Subcutaneous abdominal adipose tissue (tissue), 5 donors: ENCODE results near the gene FDPS.
"Not testable (repeated sequence)": the region's sequence is repeated elsewhere in the genome, so short reads cannot be mapped to it uniquely, and the experiment has no call there.

ENCODE experiments used
- H3K27ac ChIP-seq: one replicate; pipeline ENCODE4 v1.7.0; 2013; ENCODE audit warnings: low read depth, mild to moderate bottlenecking, inconsistent platforms, low read length, moderate library complexity
- H3K27me3 ChIP-seq, 5 donors: one replicate each; pipeline ENCODE4 v1.7.0; 2013; ENCODE audit warnings: low read length in 5 of 5, inconsistent platforms in 1 of 5; ENCODE audit not compliant: control insufficient read depth in 5 of 5, insufficient read depth in 4 of 5
- H3K36me3 ChIP-seq, 5 donors: one replicate each; pipeline ENCODE4 v1.7.0; 2013; ENCODE audit warnings: low read length in 5 of 5; ENCODE audit not compliant: control insufficient read depth in 5 of 5, insufficient read depth in 5 of 5
- H3K4me1 ChIP-seq, 5 donors: one replicate each; pipeline ENCODE4 v1.7.0; 2013; ENCODE audit warnings: low read length in 5 of 5, mild to moderate bottlenecking in 3 of 5, moderate library complexity in 1 of 5; ENCODE audit not compliant: control insufficient read depth in 5 of 5, insufficient read depth in 5 of 5
- H3K4me3 ChIP-seq, 5 donors: one replicate each; pipeline ENCODE4 v1.7.0; 2013; ENCODE audit warnings: low read length in 5 of 5, low read depth in 1 of 5
- H3K9ac ChIP-seq, 5 donors: one replicate each; pipeline ENCODE4 v1.7.0; 2013; ENCODE audit warnings: low read length in 5 of 5, mild to moderate bottlenecking in 4 of 5, moderate library complexity in 3 of 5
- H3K9me3 ChIP-seq, 5 donors: one replicate each; pipeline ENCODE4 v1.7.0; 2013; ENCODE audit warnings: low read length in 5 of 5; ENCODE audit not compliant: control insufficient read depth in 5 of 5
- donor health status: healthy.
- donor health status: healthy.
- donor health status: healthy.
- donor health status: healthy.
- donor health status: healthy.

Gene FDPS

DNA sequence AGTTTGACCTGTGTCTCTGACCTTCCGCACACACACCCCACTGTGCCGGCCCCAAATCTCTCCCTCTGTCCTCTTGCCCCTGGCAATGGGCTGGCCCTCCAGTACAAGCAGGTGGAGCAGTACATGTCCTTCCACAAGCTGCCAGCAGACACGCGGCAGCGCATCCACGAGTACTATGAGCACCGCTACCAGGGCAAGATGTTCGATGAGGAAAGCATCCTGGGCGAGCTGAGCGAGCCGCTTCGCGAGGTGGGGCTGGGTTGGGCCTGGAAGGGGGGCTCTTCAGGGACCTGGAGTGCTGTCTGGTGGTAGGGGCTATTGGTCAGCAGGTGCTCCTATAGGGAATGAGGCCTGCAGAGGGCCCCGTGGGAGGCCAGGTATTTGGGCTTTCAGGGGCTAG is 23.6 kb upstream of the FDPS start:
- H3K27ac ChIP-seq, result no peak overlapping the region
- H3K36me3 ChIP-seq, result peaks cover 0 to 10% (median 0%) of the 10 kb centered on the region in 5 donors
- no peak overlapping the region for H3K4me3 ChIP-seq
- H3K4me1 ChIP-seq, result no peaks in the 10 kb centered on the region
- H3K9ac ChIP-seq, result peak overlapping the region in 1 of 5 donors; percentile 11
- no peaks in the 10 kb centered on the region for H3K27me3 ChIP-seq
- H3K9me3 ChIP-seq, result no peaks in the 10 kb centered on the region

DNA sequence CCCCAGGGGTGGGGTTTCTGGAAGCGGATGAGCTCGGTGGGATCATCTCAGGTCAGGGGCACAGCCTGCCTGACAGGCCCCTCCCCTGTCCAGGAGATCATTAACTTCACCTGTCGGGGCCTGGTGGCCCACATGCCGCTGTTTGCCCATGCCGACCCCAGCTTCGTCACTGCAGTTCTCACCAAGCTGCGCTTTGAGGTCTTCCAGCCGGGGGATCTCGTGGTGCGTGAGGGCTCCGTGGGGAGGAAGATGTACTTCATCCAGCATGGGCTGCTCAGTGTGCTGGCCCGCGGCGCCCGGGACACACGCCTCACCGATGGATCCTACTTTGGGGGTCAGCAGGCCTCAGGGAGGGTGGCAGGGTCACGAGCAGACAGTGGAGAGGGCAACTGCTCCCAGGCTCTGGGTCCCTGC is 23.0 kb upstream of the FDPS start:
- Histone ChIP-seq H3K4me1 (no peaks in the 10 kb centered on the region), H3K27ac (no peak overlapping the region), H3K36me3 (peaks cover 0 to 10% (median 0%) of the 10 kb centered on the region in 5 donors), H3K27me3 (no peaks in the 10 kb centered on the region), H3K4me3 (no peak overlapping the region), H3K9me3 (no peaks in the 10 kb centered on the region), H3K9ac (no peak overlapping the region)

DNA sequence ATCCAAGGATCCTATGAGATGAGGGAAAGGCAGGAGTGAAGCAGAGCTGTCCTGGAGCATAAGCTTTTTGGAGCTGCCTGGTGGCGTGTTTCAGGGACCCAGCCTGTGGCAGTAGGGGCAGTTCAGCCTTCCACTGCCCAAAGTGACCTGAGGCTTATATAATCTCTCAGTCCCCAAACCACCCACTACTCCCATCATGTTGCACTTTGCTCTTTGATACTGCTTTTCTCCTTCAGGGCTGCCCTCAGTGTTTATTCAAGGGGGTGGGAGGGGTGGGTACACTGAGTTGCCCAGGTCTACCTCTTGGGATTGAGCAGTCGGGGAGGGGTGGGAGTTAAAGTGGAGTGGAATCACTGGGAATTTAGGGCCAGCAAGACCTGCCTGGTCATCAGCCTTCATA is 22.1 kb upstream of the FDPS start:
- Histone ChIP-seq H3K9ac (no peak overlapping the region), H3K4me1 (no peaks in the 10 kb centered on the region), H3K27ac (no peak overlapping the region), H3K4me3 (no peak overlapping the region), H3K36me3 (peaks cover 0 to 10% (median 0%) of the 10 kb centered on the region in 5 donors), H3K9me3 (no peaks in the 10 kb centered on the region), H3K27me3 (peaks cover 0 to 2% (median 0%) of the 10 kb centered on the region in 5 donors)

DNA sequence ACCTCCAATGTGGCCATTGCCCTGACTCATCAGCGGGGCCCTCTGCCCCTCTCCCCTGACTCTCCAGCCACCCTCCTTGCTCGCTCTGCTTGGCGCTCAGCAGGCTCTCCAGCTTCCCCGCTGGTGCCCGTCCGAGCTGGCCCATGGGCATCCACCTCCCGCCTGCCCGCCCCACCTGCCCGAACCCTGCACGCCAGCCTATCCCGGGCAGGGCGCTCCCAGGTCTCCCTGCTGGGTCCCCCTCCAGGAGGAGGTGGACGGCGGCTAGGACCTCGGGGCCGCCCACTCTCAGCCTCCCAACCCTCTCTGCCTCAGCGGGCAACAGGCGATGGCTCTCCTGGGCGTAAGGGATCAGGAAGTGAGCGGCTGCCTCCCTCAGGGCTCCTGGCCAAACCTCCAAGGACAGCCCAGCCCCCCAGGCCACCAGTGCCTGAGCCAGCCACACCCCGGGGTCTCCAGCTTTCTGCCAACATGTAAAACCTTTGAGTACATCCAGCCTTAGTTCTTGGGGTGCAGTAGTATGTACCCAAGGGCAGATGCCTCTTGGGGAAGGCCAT is 20.6 kb upstream of the FDPS start:
- Histone ChIP-seq H3K9me3 (no peaks in the 10 kb centered on the region), H3K4me1 (no peaks in the 10 kb centered on the region), H3K9ac (no peak overlapping the region), H3K27ac (no peak overlapping the region), H3K36me3 (peaks cover 0 to 10% (median 0%) of the 10 kb centered on the region in 5 donors), H3K27me3 (peaks cover 0 to 7% (median under 1%) of the 10 kb centered on the region in 5 donors), H3K4me3 (no peak overlapping the region)

DNA sequence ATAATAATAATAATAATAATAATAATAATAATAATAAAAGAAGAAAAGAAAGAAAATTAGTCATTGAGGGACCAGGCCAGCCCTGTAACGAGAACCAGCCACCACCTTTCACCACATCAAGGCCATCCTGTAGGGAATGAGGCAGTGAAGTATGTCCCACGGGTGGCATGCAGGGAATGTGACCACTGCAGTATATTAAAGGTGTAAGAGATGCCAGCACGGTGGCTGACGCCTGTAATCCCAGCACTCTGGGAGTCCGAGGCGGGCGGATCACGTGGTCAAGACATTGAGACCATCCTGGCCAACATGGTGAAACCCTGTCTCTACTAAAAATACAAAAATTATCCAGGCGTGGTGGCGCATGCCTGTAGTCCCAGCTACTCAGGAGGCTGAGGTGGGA is 17.7 kb upstream of the FDPS start:
- not testable (repeated sequence) for H3K36me3 ChIP-seq

DNA sequence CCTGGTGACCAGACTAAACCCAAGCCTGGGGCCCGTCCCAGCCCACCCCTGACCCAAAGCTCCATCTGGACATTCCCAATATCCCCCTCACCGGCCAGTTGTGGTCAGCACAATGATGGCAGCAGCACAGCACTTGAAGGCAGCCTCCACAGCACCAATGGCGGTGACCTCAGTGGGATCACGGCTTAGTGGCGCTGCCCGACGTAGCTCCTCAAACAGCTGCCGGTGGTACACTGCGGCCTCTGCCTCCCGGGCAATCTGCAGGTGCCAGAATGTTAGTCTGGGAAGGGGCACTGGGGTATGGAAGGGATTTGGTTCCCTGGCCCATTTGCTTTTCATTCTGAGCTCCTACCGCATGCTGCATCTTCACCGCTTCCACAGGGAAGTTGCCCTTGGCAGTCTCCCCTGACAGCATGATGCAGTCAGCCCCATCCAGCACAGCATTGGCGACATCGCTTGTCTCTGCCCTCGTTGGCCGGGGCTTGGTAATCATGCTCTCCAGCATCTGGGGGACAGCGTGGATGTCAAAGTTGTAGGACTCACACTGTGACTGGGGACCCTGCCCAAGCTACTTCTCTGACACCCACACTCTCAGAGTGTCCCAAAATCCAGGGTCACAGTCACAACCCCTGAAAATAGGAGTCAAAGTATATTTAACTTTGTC is 15.4 kb upstream of the FDPS start:
- Histone ChIP-seq H3K27me3 (peaks cover 24 to 48% (median 30%) of the 10 kb centered on the region in 5 donors), H3K4me3 (no peak overlapping the region), H3K4me1 (peaks cover 0 to 11% (median 9%) of the 10 kb centered on the region in 5 donors), H3K27ac (no peak overlapping the region), H3K9me3 (no peaks in the 10 kb centered on the region), H3K9ac (no peak overlapping the region), H3K36me3 (peaks cover 0 to 3% (median 0%) of the 10 kb centered on the region in 5 donors)

More for the DNA sequence above, 17.7 kb upstream of the FDPS start:
- not testable (repeated sequence) for H3K9ac ChIP-seq, H3K9me3 ChIP-seq, H3K4me3 ChIP-seq, H3K27ac ChIP-seq
- peaks cover 19 to 34% (median 23%) of the 10 kb centered on the region in 5 donors for H3K27me3 ChIP-seq
- H3K4me1 ChIP-seq, result peaks cover 0 to 11% (median 9%) of the 10 kb centered on the region in 5 donors

DNA sequence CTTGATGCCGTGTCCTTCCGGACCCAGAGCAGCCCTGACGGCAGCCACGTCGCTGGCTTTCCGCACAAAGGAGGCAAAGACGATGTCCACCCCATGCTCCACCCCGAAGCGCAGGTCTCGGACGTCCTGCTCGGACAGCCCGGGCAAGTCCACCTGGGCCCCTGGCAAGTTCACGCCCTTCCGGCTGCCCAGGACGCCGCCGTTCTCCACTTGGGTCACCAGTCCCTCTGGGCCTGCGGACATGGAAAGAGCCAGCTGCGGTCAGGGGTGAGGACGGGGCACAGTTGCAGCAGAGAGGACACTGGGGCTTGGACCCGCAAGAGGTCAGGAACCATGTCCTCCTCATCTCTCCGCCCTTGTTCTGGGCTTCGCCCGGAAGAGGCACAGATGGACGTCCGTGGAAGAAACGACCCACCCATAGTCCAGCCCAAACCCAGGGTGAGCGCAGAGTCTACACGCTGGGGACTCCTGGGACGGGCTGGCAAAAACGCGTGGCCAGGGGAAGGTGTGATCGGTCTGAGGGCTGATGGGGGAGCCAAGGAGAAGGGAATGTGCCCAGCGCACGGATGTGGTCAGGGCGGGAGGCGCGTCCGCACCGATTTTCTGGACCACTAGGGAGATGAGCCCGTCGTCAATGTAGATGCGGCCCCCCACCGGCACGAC is 14.0 kb upstream of the FDPS start:
- Histone ChIP-seq H3K27me3 (peaks cover 24 to 48% (median 30%) of the 10 kb centered on the region in 5 donors), H3K27ac (no peak overlapping the region), H3K4me3 (no peak overlapping the region), H3K9me3 (no peaks in the 10 kb centered on the region), H3K9ac (no peak overlapping the region), H3K36me3 (no peaks in the 10 kb centered on the region), H3K4me1 (peaks cover 0 to 11% (median 9%) of the 10 kb centered on the region in 5 donors)

DNA sequence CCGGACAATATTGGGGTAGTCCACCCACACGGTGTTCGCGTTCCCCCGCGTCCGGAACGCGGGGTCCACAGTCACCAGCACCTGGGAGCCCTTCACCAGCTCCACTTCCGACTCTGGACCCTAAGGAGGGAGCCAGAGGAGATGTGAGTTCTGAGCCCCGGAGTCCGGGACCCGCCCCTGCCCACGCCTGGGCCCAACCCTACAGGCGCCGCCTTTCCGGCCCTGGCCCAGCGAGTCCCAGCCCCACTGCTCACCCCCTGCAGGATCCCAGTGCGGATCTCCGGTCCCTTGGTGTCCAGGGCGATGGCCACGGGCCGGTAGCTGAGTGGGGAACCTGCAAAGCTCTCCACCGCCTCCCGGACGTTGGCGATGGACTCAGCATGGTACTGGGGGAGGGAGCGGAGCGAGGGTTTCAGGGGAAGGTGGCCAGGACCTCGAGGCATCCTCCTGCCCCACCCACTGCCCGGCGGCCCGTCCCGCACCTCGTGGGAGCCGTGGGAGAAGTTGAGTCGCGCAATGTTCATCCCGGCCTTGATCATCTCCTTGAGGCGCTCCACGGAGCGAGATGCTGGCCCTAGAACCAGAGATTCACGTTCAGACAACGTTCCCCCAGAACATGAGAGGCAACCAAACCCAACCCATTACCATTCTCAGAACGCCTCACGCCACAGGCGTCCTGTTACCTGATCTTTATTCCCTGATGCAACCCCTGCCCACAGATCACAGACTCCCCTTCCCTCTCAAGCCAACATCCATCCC is 13.3 kb upstream of the FDPS start:
- Histone ChIP-seq H3K4me1 (peaks cover 0 to 11% (median 9%) of the 10 kb centered on the region in 5 donors), H3K4me3 (peak overlapping the region in 1 of 5 donors; percentile 6), H3K9me3 (no peaks in the 10 kb centered on the region), H3K9ac (no peak overlapping the region), H3K27ac (no peak overlapping the region), H3K27me3 (peaks cover 24 to 48% (median 30%) of the 10 kb centered on the region in 5 donors), H3K36me3 (no peaks in the 10 kb centered on the region)

DNA sequence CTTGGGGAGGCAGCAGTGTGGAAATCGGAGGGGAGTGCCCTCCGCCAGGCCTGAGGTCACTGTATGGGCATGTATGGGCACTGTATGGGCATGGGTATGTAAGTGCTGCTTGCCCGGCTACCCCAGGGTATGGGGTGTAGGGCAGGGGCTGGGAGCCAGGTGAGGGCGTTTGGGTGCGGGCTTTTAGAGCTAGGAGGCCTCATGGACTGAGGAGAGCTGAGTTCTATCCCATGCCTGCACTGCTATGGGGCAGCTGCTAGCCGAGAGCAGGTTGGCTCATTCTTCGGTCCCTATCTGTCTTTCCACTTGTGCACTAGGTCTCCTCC is 12.8 kb upstream of the FDPS start:
- Histone ChIP-seq H3K9me3 (no peaks in the 10 kb centered on the region), H3K4me3 (no peak overlapping the region), H3K9ac (no peak overlapping the region), H3K4me1 (peaks cover 0 to 11% (median 9%) of the 10 kb centered on the region in 5 donors), H3K36me3 (no peaks in the 10 kb centered on the region), H3K27ac (no peak overlapping the region), H3K27me3 (peaks cover 24 to 48% (median 30%) of the 10 kb centered on the region in 5 donors)
